Measurements from ENCODE around the gene GNAI2.
A peak's percentile ranks its signal among the peaks of the same experiment; 100 is the strongest.

GNAI2 gene

DNA sequence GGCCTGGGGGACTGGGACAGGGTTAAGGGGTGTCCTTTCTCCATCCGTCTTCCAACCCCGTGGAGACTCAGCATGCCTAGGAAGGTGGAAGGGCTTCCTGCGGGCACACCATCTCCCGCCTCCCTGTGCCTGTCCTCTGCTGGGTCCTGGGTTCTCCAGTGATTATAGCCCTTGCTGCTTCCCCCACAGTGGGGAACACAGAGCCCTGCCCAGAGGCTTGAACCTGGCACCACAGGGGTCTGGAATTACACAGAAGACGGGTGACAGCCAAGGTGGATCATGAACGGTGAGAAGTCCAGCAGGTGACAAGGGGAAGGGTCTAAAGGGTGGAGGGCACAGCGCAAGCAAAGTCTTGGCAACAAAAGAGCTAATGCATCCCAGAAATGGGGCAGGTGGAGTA lies 26.8 kb downstream of the GNAI2 start:
- H3K9me3 ChIP-seq (ENCODE audit: insufficient read depth, low read depth, low read length): no peaks in the 10 kb centered on the region
- no peaks in the 10 kb centered on the region for H3K27me3 ChIP-seq (ENCODE audit: insufficient read depth, low read length)
- no peak overlapping the region for H3K4me3 ChIP-seq (ENCODE audit: low read length)
- H3K27ac ChIP-seq (ENCODE audit: low read length): no peak overlapping the region
- peaks cover 9% of the 10 kb centered on the region for H3K36me3 ChIP-seq (ENCODE audit: insufficient read depth, low read depth, low read length)
- H3K9ac ChIP-seq (ENCODE audit: low read depth, low read length): no peak overlapping the region
- peaks cover 32% of the 10 kb centered on the region for H3K4me1 ChIP-seq (ENCODE audit: insufficient read depth, low read length)

DNA sequence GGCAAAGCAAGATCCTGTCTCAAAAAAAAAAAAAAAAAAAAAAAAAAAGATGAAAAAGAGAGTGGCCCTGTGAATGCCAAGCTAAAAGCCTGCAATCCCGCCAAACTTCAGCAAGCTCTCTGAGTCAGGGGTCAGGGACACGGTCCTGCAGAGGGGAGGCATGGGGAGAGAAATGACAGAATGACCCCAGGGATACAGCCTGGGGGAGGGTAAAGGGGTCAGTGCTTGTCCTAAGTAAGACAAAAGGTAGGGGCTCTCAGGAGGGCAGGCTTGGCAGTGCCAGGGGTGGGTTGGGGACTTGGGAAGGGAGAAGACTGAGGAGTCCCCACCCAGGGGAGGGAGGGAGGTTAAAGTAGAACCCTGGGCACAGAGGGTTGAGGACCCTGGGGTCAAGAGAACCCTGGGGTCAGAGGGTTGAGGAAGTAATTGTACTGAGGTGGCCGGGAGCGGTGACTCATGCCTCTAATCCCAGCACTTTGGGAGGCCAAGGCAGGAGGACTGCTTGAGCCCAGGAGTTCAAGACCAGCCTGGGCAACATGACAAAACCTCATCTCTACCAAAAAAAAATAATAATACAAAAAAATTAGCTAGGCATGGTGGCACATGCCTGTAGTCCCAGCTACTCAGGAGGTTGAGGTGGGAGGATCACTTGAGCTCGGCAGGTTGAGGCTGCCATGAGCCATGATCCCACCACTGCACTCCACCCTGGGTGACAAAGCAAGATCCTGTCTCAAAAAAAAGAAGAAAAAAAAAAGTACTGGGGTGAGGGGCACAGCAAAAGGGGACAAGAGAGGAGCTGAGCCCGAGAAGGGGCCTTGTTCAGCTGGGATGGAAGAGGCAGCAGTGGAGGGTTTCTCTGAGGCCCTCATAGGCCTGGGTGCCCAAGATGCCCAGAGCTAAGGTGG lies 27.7 kb downstream of the GNAI2 start:
- peak overlapping the region; percentile 55 for H3K27ac ChIP-seq (ENCODE audit: low read length)
- H3K9me3 ChIP-seq (ENCODE audit: insufficient read depth, low read depth, low read length): no peaks in the 10 kb centered on the region
- peak overlapping the region; percentile 27; the same call in 1 of the 2 replicates for H3K4me3 ChIP-seq (ENCODE audit: low read length)
- no peaks in the 10 kb centered on the region for H3K36me3 ChIP-seq (ENCODE audit: insufficient read depth, low read depth, low read length)
- H3K27me3 ChIP-seq (ENCODE audit: insufficient read depth, low read length): no peaks in the 10 kb centered on the region
- peaks cover 38% of the 10 kb centered on the region for H3K4me1 ChIP-seq (ENCODE audit: insufficient read depth, low read length)
- H3K9ac ChIP-seq (ENCODE audit: low read depth, low read length): peak overlapping the region; percentile 71

DNA sequence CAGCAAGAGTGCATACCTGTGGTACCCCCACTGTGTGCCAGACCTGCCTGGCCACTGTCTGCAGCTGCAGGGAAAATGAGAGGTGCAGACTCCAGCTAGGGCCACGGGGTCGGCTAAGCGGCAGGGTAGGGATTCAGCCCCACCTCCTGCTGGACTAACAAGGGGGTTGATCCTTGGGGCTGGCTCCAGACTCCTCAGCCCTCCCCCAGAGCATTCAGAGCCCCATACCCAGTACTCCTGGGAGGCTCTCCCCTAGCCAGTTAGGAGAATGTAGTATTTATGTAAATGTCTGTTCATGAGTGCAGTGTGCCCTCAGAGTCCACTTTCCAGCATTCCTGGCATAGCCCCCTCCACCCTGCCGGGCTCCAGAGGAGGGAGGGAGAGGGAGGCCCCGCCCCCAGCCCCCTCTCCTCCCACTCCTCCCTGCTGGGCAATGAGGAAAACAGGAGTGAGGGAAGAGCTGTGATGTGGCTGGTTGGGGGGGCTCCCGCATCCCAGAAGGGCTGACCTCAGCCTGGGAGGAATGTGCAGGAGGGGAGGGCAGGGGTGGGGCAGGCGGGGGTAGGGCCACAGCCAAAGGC lies 28.5 kb downstream of the GNAI2 start:
- peak overlapping the region; percentile 71 for H3K9ac ChIP-seq (ENCODE audit: low read depth, low read length)
- H3K9me3 ChIP-seq (ENCODE audit: insufficient read depth, low read depth, low read length): no peaks in the 10 kb centered on the region
- no peaks in the 10 kb centered on the region for H3K27me3 ChIP-seq (ENCODE audit: insufficient read depth, low read length)
- peak overlapping the region; percentile 27; the same call in 1 of the 2 replicates for H3K4me3 ChIP-seq (ENCODE audit: low read length)
- H3K4me1 ChIP-seq (ENCODE audit: insufficient read depth, low read length): peaks cover 41% of the 10 kb centered on the region
- peak overlapping the region; percentile 55 for H3K27ac ChIP-seq (ENCODE audit: low read length)
- H3K36me3 ChIP-seq (ENCODE audit: insufficient read depth, low read depth, low read length): no peaks in the 10 kb centered on the region

DNA sequence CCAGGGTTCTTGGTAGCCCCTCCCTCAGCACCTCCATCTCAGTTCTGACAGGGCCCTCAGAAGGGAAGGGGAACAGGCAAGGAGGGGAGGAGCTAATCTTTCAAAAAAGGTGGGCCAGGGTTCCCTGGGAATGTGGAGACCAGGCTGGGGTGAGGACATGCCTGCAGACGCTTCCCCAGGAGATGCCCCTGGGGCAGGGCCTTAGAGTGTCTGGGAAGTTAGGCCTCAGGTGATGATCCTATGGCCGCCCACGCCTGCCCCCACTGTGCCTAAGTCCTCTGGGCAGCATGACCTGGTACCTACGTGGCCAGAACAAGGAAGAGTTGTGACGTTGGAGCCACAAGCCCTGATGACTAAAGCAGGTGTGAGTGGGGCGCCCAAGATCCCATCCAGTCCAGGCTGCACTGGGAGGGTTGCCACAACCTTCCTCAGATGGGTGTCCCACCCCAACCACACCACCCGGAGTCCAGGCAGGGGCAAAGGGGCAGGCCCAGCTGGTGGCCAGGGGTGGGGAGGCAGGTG lies 29.0 kb downstream of the GNAI2 start:
- Histone ChIP-seq H3K4me3 (ENCODE audit: low read length) (no peak overlapping the region), H3K27ac (ENCODE audit: low read length) (peak overlapping the region; percentile 28), H3K9me3 (ENCODE audit: insufficient read depth, low read depth, low read length) (no peaks in the 10 kb centered on the region), H3K27me3 (ENCODE audit: insufficient read depth, low read length) (no peaks in the 10 kb centered on the region), H3K36me3 (ENCODE audit: insufficient read depth, low read depth, low read length) (no peaks in the 10 kb centered on the region), H3K4me1 (ENCODE audit: insufficient read depth, low read length) (peaks cover 45% of the 10 kb centered on the region), H3K9ac (ENCODE audit: low read depth, low read length) (peak overlapping the region; percentile 17; the same call in 1 of the 2 replicates)

DNA sequence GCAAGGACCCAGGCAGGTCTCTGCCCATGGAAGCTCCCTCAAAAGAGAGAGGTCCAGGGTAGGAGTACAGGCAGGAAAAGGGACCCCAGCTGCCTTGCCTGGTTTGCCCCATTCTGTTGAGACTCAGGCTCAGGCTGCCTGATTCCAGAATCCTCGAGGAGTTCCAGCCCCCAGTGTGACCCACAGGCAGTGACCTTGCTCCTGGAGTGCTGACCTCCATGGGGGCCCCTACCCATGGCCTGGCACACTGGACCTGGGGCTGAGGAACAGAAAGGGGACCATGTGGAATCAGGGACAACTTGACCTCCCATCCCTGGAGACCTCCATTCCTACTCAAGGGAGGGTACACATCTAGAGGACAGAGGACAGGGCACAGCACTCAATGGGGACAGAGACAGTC lies 29.6 kb downstream of the GNAI2 start:
- Histone ChIP-seq H3K4me1 (ENCODE audit: insufficient read depth, low read length) (peaks cover 42% of the 10 kb centered on the region), H3K36me3 (ENCODE audit: insufficient read depth, low read depth, low read length) (no peaks in the 10 kb centered on the region), H3K9ac (ENCODE audit: low read depth, low read length) (peak overlapping the region; percentile 17; the same call in 1 of the 2 replicates), H3K4me3 (ENCODE audit: low read length) (no peak overlapping the region), H3K9me3 (ENCODE audit: insufficient read depth, low read depth, low read length) (no peaks in the 10 kb centered on the region), H3K27ac (ENCODE audit: low read length) (peak overlapping the region; percentile 28), H3K27me3 (ENCODE audit: insufficient read depth, low read length) (no peaks in the 10 kb centered on the region)

DNA sequence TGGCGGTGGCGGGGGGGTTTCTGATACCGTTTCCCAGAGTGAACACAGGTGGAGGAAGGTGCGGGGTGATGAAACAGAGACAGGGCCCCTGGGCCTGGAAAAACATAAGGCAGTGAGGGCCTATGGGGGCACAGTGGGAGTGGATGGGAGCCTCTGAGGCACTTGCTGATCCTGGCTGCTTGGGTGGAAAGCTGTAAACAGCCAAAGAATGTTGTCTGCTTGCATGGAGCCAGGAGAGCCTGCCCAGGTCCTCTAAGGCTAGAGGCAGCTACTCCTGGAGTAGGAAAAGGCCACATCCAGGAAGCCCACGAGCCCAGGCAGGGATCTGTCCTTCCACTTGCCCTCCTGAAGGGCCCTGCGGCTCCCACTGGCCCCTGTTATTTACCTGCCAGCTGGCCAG lies 30.0 kb downstream of the GNAI2 start:
- Histone ChIP-seq H3K9me3 (ENCODE audit: insufficient read depth, low read depth, low read length) (no peaks in the 10 kb centered on the region), H3K27ac (ENCODE audit: low read length) (no peak overlapping the region), H3K27me3 (ENCODE audit: insufficient read depth, low read length) (no peaks in the 10 kb centered on the region), H3K4me3 (ENCODE audit: low read length) (no peak overlapping the region), H3K9ac (ENCODE audit: low read depth, low read length) (no peak overlapping the region), H3K4me1 (ENCODE audit: insufficient read depth, low read length) (peaks cover 37% of the 10 kb centered on the region), H3K36me3 (ENCODE audit: insufficient read depth, low read depth, low read length) (no peaks in the 10 kb centered on the region)

DNA sequence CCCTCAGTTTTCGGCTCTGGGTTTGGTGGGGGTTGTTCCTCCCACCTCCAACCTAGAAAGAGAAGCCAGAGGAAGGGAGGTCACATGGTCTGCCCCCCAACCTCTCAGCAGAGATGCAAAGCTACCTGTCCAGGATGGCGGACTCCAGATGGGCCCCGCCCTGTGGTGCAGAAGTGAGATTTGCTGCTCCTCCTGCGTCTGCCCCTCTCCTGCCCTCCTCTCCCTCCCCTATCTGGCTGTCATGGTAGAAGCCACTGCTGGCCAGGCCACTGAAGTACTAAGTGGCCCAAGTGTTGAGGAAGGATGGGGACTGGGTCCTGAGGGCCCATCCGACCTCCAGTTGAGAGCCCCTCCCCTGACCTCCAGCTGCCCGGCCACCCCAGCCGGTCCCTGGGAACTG lies 30.8 kb downstream of the GNAI2 start:
- no peak overlapping the region for H3K9ac ChIP-seq (ENCODE audit: low read depth, low read length)
- no peak overlapping the region for H3K4me3 ChIP-seq (ENCODE audit: low read length)
- H3K27me3 ChIP-seq (ENCODE audit: insufficient read depth, low read length): no peaks in the 10 kb centered on the region
- H3K4me1 ChIP-seq (ENCODE audit: insufficient read depth, low read length): peaks cover 32% of the 10 kb centered on the region; the same call in 1 of the 2 replicates
- H3K36me3 ChIP-seq (ENCODE audit: insufficient read depth, low read depth, low read length): no peaks in the 10 kb centered on the region
- no peak overlapping the region for H3K27ac ChIP-seq (ENCODE audit: low read length)
- H3K9me3 ChIP-seq (ENCODE audit: insufficient read depth, low read depth, low read length): no peaks in the 10 kb centered on the region

DNA sequence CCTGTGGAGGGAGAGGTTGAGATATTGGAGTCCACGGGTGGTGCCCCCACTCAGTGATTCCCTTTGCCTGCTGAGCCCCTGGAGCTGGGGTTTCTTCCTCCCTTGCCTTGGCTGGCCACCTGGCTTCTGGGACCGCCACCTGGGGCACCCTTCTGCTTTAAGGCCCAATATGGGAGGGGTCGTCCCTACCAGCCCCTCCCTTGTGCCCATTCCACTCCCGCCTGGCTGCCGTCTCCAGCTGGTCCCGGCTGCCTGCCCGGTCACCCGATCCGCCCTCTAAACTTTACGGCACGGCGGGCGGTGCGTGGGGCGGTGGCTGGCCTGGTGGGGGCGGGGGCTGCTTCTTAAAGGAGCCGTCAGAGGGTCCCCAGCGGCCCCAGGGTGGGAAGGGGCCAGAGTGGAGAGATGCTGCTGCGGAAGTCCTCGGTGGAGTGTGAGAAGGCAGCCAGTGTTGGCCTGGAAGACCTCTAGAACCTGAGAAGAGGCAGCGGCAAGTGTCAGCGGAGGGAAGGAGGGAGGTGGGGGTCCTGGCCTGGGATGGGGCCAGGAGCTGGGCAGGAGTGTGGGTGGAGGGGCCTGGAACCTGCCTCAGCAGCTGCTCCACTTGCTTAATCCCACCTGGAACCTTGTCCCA lies 31.4 kb downstream of the GNAI2 start:
- H3K4me1 ChIP-seq (ENCODE audit: insufficient read depth, low read length): peaks cover 32% of the 10 kb centered on the region; the same call in 1 of the 2 replicates
- no peaks in the 10 kb centered on the region for H3K27me3 ChIP-seq (ENCODE audit: insufficient read depth, low read length)
- no peaks in the 10 kb centered on the region for H3K36me3 ChIP-seq (ENCODE audit: insufficient read depth, low read depth, low read length)
- H3K9ac ChIP-seq (ENCODE audit: low read depth, low read length): no peak overlapping the region
- H3K27ac ChIP-seq (ENCODE audit: low read length): no peak overlapping the region
- H3K9me3 ChIP-seq (ENCODE audit: insufficient read depth, low read depth, low read length): no peaks in the 10 kb centered on the region
- H3K4me3 ChIP-seq (ENCODE audit: low read length): no peak overlapping the region

DNA sequence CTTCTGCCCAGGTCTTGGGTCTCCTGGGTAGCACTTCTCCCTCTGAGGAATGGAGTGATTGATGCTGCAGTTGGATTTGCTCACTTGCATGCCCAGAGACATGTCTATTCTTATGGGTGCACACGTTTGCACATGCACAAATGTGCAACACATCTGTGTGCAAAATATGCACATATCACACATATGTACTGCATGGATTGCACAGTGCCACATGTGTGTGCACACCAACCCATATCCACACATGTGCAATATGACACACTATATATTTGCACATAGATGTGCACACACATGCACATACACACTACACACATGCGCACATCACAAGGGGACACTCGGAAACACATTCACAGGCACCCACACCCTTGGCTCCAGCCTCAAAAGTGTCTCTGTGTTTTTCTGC lies 32.3 kb downstream of the GNAI2 start:
- Histone ChIP-seq H3K36me3 (ENCODE audit: insufficient read depth, low read depth, low read length) (no peaks in the 10 kb centered on the region), H3K27me3 (ENCODE audit: insufficient read depth, low read length) (peaks cover 4% of the 10 kb centered on the region), H3K4me3 (ENCODE audit: low read length) (no peak overlapping the region), H3K27ac (ENCODE audit: low read length) (no peak overlapping the region), H3K9me3 (ENCODE audit: insufficient read depth, low read depth, low read length) (no peaks in the 10 kb centered on the region), H3K9ac (ENCODE audit: low read depth, low read length) (no peak overlapping the region), H3K4me1 (ENCODE audit: insufficient read depth, low read length) (peaks cover 32% of the 10 kb centered on the region; the same call in 1 of the 2 replicates)

DNA sequence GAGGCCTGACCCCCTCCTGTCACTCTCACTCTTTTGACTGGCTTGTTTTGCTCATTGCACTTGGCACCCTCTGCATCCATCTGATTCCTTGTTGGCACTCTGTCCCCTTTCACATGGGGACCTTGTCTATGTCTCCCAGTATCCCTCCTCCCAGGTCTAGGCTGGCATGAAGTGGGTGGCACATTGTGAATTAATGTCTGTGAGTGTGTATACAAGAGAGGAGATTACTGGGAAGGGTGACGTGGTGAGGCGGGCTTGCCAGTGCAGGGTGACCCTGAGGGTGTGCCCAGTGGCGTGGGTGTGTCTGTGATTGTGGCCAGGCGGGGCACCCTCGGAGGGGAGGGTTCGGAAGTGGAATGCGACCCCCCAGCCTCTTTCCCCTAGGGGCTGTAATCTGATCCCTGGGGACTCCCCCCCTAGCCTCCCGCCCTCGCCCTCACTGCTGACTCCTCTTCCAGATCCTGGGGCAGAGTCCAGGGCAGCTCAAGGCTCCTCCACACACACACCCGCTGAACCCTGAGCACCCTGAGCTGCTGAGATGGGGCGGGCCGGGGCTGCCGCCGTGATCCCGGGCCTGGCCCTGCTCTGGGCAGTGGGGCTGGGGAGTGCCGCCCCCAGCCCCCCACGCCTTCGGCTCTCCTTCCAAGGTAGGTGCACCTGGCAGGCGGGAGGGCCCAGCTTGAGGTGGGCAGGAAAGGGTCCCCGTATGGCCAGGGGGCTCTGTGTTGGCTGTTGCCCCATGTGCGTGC lies 32.9 kb downstream of the GNAI2 start, which contains the start of gene SEMA3B:
Gene SEMA3B, plus strand, starts transcription at position 445 of the 749 bp plus-strand sequence. Its CDS starts 94 bp downstream, at position 539.
- 0 out of 2 replicates have a peak within 1 kb of the TSS, but pooled peaks have one; percentile 2 for H3K9ac ChIP-seq (ENCODE audit: low read depth, low read length)
- H3K27me3 ChIP-seq (ENCODE audit: insufficient read depth, low read length): peaks cover 10% of the 10 kb centered on the region
- no peaks in the 10 kb centered on the region for H3K36me3 ChIP-seq (ENCODE audit: insufficient read depth, low read depth, low read length)
- H3K4me1 ChIP-seq (ENCODE audit: insufficient read depth, low read length): peaks cover 32% of the 10 kb centered on the region; the same call in 1 of the 2 replicates
- H3K9me3 ChIP-seq (ENCODE audit: insufficient read depth, low read depth, low read length): no peaks in the 10 kb centered on the region
- H3K4me3 ChIP-seq (ENCODE audit: low read length): no peak within 1 kb of the TSS
- H3K27ac ChIP-seq (ENCODE audit: low read length): no peak within 1 kb of the TSS

DNA sequence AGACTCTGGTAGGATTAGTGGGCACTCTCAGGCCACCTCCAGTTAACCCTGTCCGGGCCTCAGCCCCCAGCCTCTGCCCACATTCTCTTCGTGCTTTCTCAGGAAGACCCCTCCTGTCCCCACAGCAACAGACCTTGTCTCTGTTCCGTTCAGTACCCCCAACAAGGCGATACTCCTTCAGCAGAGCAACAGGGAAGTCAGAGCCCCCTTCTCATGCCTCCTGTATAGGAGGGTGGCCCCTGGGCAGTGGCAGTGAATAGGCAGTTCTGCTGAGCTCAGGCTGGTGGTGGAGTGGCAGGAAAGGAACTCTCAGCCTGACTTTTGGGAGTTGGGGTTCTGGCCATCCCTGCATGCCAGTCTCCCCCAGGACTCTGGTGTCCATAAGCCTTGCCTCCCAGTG lies 33.5 kb downstream of the GNAI2 start:
- H3K27me3 ChIP-seq (ENCODE audit: insufficient read depth, low read length): peaks cover 16% of the 10 kb centered on the region
- no peaks in the 10 kb centered on the region for H3K9me3 ChIP-seq (ENCODE audit: insufficient read depth, low read depth, low read length)
- no peak overlapping the region for H3K4me3 ChIP-seq (ENCODE audit: low read length)
- H3K4me1 ChIP-seq (ENCODE audit: insufficient read depth, low read length): peaks cover 27% of the 10 kb centered on the region; the same call in 1 of the 2 replicates
- H3K9ac ChIP-seq (ENCODE audit: low read depth, low read length): 0 out of 2 replicates have a peak overlapping the region, but pooled peaks have one; percentile 2
- no peak overlapping the region for H3K27ac ChIP-seq (ENCODE audit: low read length)
- no peaks in the 10 kb centered on the region for H3K36me3 ChIP-seq (ENCODE audit: insufficient read depth, low read depth, low read length)

Measured in iPS-20b (cell line).